Activated T-helper 17 cell treated with anti-CD3 and anti-CD28 coated beads, Interleukin-2, amount 50 U/mL, for 72 hours (primary cell): Measurements from ENCODE around the gene PAQR7. TPM values are rescaled to one million over a fixed set of nuclear protein-coding genes. Genes with fewer than 3 reads are reported as not detected.
A peak's percentile ranks its signal among the peaks of the same experiment; 100 is the strongest.
"Not testable (repeated sequence)": the region's sequence is repeated elsewhere in the genome, so short reads cannot be mapped to it uniquely, and the experiment has no call there.

Experiments
- ATAC-seq: fragments of 150-1000 bp; cut with Tn5 transposase; replicated peaks from 2 replicates; pipeline ENCODE4 v1.10.0; 2021; ENCODE audit warnings: mild to moderate bottlenecking, moderate library complexity
- H3K27ac Mint-ChIP-seq: one replicate; pipeline ENCODE4 v1.8.0; 2022; ENCODE audit warnings: mixed read lengths
- H3K27me3 Mint-ChIP-seq: one replicate; pipeline ENCODE4 v1.8.0; 2022; ENCODE audit warnings: mixed read lengths
- H3K36me3 Mint-ChIP-seq: one replicate; pipeline ENCODE4 v1.8.0; 2022; ENCODE audit warnings: low read depth, mild to moderate bottlenecking, mixed read lengths
- H3K4me1 Mint-ChIP-seq: one replicate; pipeline ENCODE4 v1.8.0; 2022; ENCODE audit warnings: mixed read lengths
- H3K4me3 Mint-ChIP-seq: one replicate; pipeline ENCODE4 v1.8.0; 2022; ENCODE audit warnings: mild to moderate bottlenecking, mixed read lengths
- H3K9me3 Mint-ChIP-seq: one replicate; pipeline ENCODE4 v1.8.0; 2022; ENCODE audit warnings: mixed read lengths
- total RNA-seq, 2 donors: library from RNA; stranded (reverse); gene quantifications; one replicate each; pipeline ENCODE4 v1.2.3, GENCODE V29; 2022

PAQR7 gene
- total RNA-seq, 2 donors from 2014 or later, result 5.7 to 7.2 TPM

GRCh38 chr1:25858906-25859789 lies 16.4 kb downstream of the PAQR7 start, which contains the start of gene AUNIP:
AUNIP (minus strand) TSS chr1:25859457; CDS start chr1:25859357, 100 bp downstream.
- Mint-ChIP-seq H3K4me3 (peak within 1 kb of the TSS; percentile 95), H3K9me3 (no peaks in the 10 kb centered on the region), H3K27ac (peak within 1 kb of the TSS; percentile 92), H3K4me1 (peaks cover 9% of the 10 kb centered on the region), H3K36me3 (no peaks in the 10 kb centered on the region), H3K27me3 (no peaks in the 10 kb centered on the region)
- peak; percentile 95 for ATAC-seq

- H3K4me1 Mint-ChIP-seq, result peaks cover 9% of the 10 kb centered on the region
- H3K27ac Mint-ChIP-seq, result peak overlapping the region; percentile 92
- H3K36me3 Mint-ChIP-seq, result no peaks in the 10 kb centered on the region
- no peaks in the 10 kb centered on the region for H3K9me3 Mint-ChIP-seq
- H3K27me3 Mint-ChIP-seq, result no peaks in the 10 kb centered on the region
- no peak for ATAC-seq
- H3K4me3 Mint-ChIP-seq, result peak overlapping the region; percentile 95
Measured at GRCh38 chr1:25858494-25858893, 17.0 kb downstream of the PAQR7 start.

GRCh38 chr1:25856856-25857255 lies 18.7 kb downstream of the PAQR7 start:
- Mint-ChIP-seq H3K4me3 (no peak overlapping the region), H3K9me3 (no peaks in the 10 kb centered on the region), H3K4me1 (peaks cover 9% of the 10 kb centered on the region), H3K36me3 (no peaks in the 10 kb centered on the region), H3K27ac (no peak overlapping the region), H3K27me3 (no peaks in the 10 kb centered on the region)
- ATAC-seq, result no peak

- Mint-ChIP-seq H3K4me1 (peaks cover 9% of the 10 kb centered on the region), H3K9me3 (no peaks in the 10 kb centered on the region), H3K27me3 (no peaks in the 10 kb centered on the region), H3K36me3 (no peaks in the 10 kb centered on the region), H3K4me3 (no peak overlapping the region), H3K27ac (no peak overlapping the region)
- ATAC-seq, result no peak
Measured at GRCh38 chr1:25854554-25854953, 21.0 kb downstream of the PAQR7 start.

- Mint-ChIP-seq H3K4me1 (no peaks in the 10 kb centered on the region), H3K9me3 (no peaks in the 10 kb centered on the region), H3K27ac (no peak overlapping the region), H3K36me3 (no peaks in the 10 kb centered on the region), H3K27me3 (no peaks in the 10 kb centered on the region), H3K4me3 (no peak overlapping the region)
- no peak for ATAC-seq
Measured at GRCh38 chr1:25848531-25848930, 27.0 kb downstream of the PAQR7 start.

- H3K27me3 Mint-ChIP-seq, result no peaks in the 10 kb centered on the region
- no peak overlapping the region for H3K27ac Mint-ChIP-seq
- no peaks in the 10 kb centered on the region for H3K4me1 Mint-ChIP-seq
- ATAC-seq, result no peak
- no peaks in the 10 kb centered on the region for H3K9me3 Mint-ChIP-seq
- H3K36me3 Mint-ChIP-seq, result no peaks in the 10 kb centered on the region
- H3K4me3 Mint-ChIP-seq, result no peak overlapping the region
Measured at GRCh38 chr1:25847929-25848328, 27.6 kb downstream of the PAQR7 start.

GRCh38 chr1:25845664-25846063 lies 29.8 kb downstream of the PAQR7 start:
- Mint-ChIP-seq H3K4me1 (no peaks in the 10 kb centered on the region), H3K27me3 (no peaks in the 10 kb centered on the region), H3K27ac (no peak overlapping the region), H3K9me3 (no peaks in the 10 kb centered on the region), H3K4me3 (no peak overlapping the region), H3K36me3 (no peaks in the 10 kb centered on the region)
- ATAC-seq, result no peak

- H3K4me1 Mint-ChIP-seq, result no peaks in the 10 kb centered on the region
- H3K27ac Mint-ChIP-seq, result no peak overlapping the region
- ATAC-seq, result no peak
- no peaks in the 10 kb centered on the region for H3K36me3 Mint-ChIP-seq
- H3K9me3 Mint-ChIP-seq, result peaks cover 9% of the 10 kb centered on the region
- H3K4me3 Mint-ChIP-seq, result no peak overlapping the region
- H3K27me3 Mint-ChIP-seq, result no peaks in the 10 kb centered on the region
Measured at GRCh38 chr1:25844536-25845337, 30.8 kb downstream of the PAQR7 start.

GRCh38 chr1:25843483-25843882 lies 32.0 kb downstream of the PAQR7 start:
- ATAC-seq, result no peak
- H3K36me3 Mint-ChIP-seq, result no peaks in the 10 kb centered on the region
- no peaks in the 10 kb centered on the region for H3K27me3 Mint-ChIP-seq
- no peak overlapping the region for H3K27ac Mint-ChIP-seq
- H3K9me3 Mint-ChIP-seq, result peaks cover 9% of the 10 kb centered on the region
- no peak overlapping the region for H3K4me3 Mint-ChIP-seq
- H3K4me1 Mint-ChIP-seq, result no peaks in the 10 kb centered on the region

- not testable (repeated sequence) for H3K27ac Mint-ChIP-seq, H3K4me3 Mint-ChIP-seq, H3K27me3 Mint-ChIP-seq, ATAC-seq, H3K4me1 Mint-ChIP-seq, H3K9me3 Mint-ChIP-seq
- peaks cover 12% of the 10 kb centered on the region for H3K36me3 Mint-ChIP-seq
Measured at GRCh38 chr1:25839808-25840207, 35.7 kb downstream of the PAQR7 start.

GRCh38 chr1:25837262-25837875 lies 38.1 kb downstream of the PAQR7 start:
- H3K9me3 Mint-ChIP-seq, result peaks cover 9% of the 10 kb centered on the region
- no peak for ATAC-seq
- H3K4me1 Mint-ChIP-seq, result no peaks in the 10 kb centered on the region
- peaks cover 35% of the 10 kb centered on the region for H3K36me3 Mint-ChIP-seq
- H3K4me3 Mint-ChIP-seq, result no peak overlapping the region
- no peak overlapping the region for H3K27ac Mint-ChIP-seq
- H3K27me3 Mint-ChIP-seq, result no peaks in the 10 kb centered on the region

GRCh38 chr1:25836695-25837094 lies 38.8 kb downstream of the PAQR7 start:
- Mint-ChIP-seq H3K36me3 (peaks cover 41% of the 10 kb centered on the region), H3K4me1 (no peaks in the 10 kb centered on the region), H3K4me3 (no peak overlapping the region), H3K27me3 (no peaks in the 10 kb centered on the region), H3K27ac (no peak overlapping the region), H3K9me3 (peaks cover 9% of the 10 kb centered on the region)
- no peak for ATAC-seq

- Mint-ChIP-seq H3K9me3 (peaks cover 2% of the 10 kb centered on the region), H3K36me3 (peaks cover 59% of the 10 kb centered on the region), H3K27me3 (no peaks in the 10 kb centered on the region), H3K4me3 (no peak overlapping the region), H3K4me1 (peaks cover 4% of the 10 kb centered on the region), H3K27ac (peak overlapping the region; percentile 42)
- no peak for ATAC-seq
Measured at GRCh38 chr1:25834894-25835293, 40.6 kb downstream of the PAQR7 start.

GRCh38 chr1:25833158-25833557 lies 42.4 kb downstream of the PAQR7 start:
- peaks cover 77% of the 10 kb centered on the region for H3K36me3 Mint-ChIP-seq
- no peak overlapping the region for H3K27ac Mint-ChIP-seq
- peaks cover 4% of the 10 kb centered on the region for H3K4me1 Mint-ChIP-seq
- H3K4me3 Mint-ChIP-seq, result no peak overlapping the region
- H3K9me3 Mint-ChIP-seq, result no peaks in the 10 kb centered on the region
- no peaks in the 10 kb centered on the region for H3K27me3 Mint-ChIP-seq
- no peak for ATAC-seq
